NCI-H345 treated with DMSO at 0.1 percent for 48 hours (cell line): ENCODE measurements around the gene CES2.
"Not testable (repeated sequence)": the region's sequence is repeated elsewhere in the genome, so short reads cannot be mapped to it uniquely, and the experiment has no call there.

Source experiments
- DNase-seq: peaks from one replicate; lab custom pipeline; 2025; ENCODE audit not compliant: unreplicated experiment; lab: John Stamatoyannopoulos, UW

Gene CES2

GRCh38 chr16:66976746-66977145, 41.4 kb downstream of the CES2 start:
- no peak for DNase-seq

GRCh38 chr16:66977341-66978113, 42.2 kb downstream of the CES2 start:
- DNase-seq, result peak; percentile 34

GRCh38 chr16:66979011-66979717, 43.8 kb downstream of the CES2 start:
- DNase-seq, result no peak

- no peak for DNase-seq
Measured at GRCh38 chr16:66983033-66983432, 47.7 kb downstream of the CES2 start.

- DNase-seq, result no peak
Measured at GRCh38 chr16:66984892-66985311, 49.6 kb downstream of the CES2 start.

GRCh38 chr16:66986559-66986958, 51.2 kb downstream of the CES2 start:
- no peak for DNase-seq

GRCh38 chr16:66988197-66988788, 53.0 kb downstream of the CES2 start, which contains the start of gene CES4A:
TSS of gene CES4A (plus strand) at chr16:66988589. CDS start at chr16:66988773, 184 bp downstream.
- DNase-seq, result no peak

- no peak for DNase-seq
Measured at GRCh38 chr16:66991545-66992077, 56.3 kb downstream of the CES2 start.

- DNase-seq, result not testable (repeated sequence)
Measured at GRCh38 chr16:66993558-66993957, 58.2 kb downstream of the CES2 start.
